Activated CD8-positive, alpha-beta memory T cell treated with anti-CD3 and anti-CD28 coated beads for 48 hours (primary cell): Measurements from ENCODE around the gene TES.

Experiments used
- DNase-seq, 3 experiments: peaks; one replicate each; pipeline ENCODE4 v3.0.0-alpha.2; 2020; ENCODE audit warnings: low read depth in 2 of 3, low spot score in 2 of 3

Gene TES

DNA sequence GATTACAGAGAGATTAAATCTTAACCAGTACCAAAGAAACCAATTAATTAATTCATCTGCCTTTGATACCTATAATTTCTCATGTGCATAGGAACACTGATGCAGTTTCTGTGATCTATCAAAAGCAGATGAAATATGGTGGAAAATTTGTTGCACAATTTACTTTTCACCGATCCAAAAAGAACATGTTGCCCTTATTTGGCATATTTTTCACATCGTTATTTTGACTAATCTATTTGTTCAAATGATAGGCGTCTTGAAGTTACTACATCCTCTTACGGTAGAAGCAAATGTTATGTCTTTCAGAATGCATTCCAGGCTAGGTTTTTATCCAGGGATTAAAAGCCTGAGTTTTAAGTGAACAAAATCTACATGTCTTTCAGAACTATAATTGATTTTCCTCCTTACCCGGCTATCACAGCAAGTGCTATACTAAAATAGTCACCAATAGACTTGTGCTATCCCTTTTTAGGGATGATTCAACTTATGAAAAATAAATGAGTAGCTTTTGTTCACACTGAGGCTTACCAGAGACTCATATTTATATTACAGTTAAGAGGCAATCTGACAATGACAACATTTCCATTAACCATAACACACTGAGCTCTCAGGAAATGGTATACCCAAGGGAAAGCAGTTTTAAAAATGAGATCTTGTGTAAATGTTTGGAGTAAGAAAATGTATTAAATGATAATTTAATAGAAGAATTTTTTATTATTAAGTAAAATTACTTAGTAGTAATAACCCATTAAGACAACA is 16.8 kb upstream of the TES start:
- no peak for DNase-seq

DNA sequence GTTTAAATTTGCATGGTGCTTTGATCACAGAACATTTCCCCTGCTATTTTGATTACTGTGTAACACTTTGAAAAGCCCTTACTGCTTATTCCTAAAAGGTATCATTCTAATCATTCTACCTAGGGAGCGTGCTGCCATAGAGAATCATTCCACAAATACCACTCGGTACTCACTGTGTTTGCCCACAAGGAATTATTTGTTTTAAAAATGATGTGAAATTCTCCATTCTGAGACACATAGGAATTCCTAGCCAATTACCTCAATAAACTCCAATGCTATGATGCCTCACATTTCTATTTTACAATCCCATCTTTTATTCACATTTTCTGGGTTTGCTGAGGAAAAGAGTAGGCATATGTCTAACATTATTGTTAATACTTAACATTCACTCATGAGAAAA is 16.2 kb upstream of the TES start:
- DNase-seq, result no peak

DNA sequence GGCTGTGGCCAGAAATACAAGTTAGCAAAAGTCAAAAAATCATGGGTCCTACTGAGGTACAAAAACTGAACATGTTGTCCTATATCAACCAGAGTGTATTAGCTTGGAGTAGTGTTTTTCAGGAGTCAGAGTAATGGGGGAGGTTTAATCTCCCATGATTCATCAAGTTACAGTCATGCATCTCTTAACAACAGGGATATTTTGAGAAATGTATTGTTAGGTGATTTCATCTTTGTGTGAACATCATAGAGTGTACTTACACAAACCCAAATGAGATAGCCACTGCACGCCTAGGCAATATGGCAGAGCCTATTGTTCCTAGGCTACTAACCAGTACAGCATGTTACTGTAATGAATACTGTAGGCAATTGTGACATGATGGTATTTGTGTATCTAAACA is 14.9 kb upstream of the TES start:
- DNase-seq, result no peak

DNA sequence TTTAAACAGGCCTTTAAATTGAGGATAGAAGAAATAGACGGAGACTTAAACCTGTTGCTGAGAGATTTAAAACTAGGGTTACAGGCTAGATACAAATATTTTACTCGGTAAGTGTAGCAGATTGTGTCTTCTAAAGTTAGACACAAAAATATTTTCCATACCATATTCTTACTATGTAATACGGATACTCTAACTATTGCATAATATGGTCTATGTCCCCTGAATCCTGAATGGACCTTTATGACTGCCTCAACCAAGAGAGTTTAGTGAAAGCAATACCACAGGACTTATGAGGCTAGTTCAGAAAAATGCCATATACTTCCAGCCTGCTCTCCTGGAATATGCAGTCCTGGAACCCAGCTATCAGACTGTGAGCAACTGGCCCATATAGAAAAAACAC is 13.4 kb upstream of the TES start:
- DNase-seq, result no peak

DNA sequence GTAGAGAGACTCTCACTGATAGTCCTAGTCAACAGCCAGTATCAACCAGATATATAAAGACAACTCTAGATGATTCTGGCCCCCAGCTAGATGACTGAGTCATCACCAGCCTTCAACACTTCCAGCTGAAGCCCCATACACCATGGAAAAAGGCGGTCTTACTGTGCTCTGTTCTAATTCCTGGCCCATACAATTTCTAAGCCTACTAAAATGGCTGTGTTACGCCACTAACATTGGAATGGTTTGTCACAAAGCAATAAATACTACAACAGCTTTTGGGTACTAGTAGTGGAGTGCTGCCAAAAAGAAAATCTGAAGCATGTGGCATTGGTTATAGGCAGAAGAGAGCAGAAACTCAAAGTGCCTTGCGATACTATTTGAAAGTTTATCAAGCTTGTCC is 13.0 kb upstream of the TES start:
- no peak for DNase-seq

DNA sequence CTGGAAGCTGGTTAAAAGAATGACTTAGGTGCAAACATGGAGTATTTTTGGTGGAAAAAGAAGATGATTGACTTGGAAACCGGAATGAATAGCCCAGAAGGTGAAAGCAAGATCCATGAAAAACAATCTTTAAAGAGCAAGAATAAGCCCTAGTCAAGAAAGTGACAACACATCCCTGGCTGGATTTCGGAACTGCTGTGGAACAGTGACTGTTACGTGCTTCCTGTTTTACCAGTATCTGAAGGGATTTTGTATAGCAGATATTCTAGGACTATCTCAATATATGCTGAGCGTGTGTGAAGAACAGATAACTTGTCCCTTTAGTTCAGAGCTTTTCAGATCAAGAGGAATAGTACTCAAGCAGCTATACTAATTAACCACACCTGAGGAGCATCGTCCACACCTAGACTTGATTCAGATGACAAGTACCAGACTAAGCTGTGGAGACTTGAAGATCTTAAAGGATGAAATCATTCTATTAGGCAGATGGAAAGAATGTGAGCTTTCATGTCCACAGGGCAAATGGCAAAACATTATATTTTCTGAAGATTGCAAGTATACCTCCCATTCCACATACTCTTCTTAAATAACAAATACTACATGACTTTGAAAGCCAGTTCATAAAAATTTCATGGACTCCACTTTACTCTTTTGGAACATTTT is 11.5 kb upstream of the TES start:
- no peak for DNase-seq

DNA sequence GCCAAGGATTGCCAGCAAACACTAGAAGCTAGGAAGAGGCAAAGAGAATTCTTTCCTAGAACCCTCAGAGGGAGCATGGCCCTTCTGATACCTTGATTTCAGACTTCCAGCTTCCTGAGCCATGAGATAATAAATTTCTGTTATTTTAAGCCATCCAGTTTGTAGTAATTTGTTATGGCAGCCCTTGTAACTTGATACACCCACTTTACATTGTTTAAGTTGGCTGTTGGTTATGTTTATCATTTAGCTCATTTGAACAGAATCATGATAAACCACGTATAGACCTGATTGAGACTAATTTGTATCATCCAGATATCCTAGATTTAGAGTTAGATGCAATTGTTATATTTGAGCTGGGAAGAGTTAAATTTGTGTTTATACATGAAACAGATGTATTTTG is 9.4 kb upstream of the TES start:
- no peak for DNase-seq

DNA sequence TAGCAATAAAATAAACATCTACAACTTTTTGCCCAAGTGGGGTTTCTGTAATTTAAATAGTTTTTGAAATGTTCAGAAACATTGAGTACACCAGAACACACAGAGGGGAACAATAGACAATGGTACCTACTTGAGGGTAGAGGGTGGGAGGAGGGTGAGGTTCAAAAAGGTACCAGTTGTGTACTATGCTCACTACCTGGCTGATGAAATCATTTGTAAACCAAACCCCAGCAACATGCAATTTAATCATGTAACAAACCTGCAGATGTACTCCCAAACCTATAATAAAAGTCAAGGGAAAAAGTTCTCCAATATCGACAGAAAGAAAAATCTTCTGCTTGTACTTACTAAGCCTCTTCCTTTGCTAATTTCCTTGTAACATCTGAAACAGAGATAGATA is 4.2 kb upstream of the TES start:
- DNase-seq, result no peak

DNA sequence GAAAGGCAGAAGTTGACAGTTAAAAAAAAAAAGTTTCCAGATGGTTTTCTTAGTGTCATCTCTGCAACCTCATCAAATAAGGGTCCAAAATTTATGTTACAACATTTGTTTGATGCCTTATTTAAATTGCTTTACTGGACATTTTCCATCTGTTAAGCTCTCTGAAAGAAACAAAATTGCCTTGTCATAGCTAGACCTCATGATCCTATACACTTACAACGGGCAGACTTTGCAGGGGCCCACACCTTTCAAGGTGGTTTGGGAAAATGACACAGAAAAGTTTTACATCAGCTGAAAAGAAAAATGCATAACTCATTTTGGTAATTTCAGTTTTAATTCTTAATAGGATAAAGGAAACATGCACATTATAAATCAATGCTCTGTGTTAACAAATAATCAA is 1.4 kb upstream of the TES start:
- no peak for DNase-seq

DNA sequence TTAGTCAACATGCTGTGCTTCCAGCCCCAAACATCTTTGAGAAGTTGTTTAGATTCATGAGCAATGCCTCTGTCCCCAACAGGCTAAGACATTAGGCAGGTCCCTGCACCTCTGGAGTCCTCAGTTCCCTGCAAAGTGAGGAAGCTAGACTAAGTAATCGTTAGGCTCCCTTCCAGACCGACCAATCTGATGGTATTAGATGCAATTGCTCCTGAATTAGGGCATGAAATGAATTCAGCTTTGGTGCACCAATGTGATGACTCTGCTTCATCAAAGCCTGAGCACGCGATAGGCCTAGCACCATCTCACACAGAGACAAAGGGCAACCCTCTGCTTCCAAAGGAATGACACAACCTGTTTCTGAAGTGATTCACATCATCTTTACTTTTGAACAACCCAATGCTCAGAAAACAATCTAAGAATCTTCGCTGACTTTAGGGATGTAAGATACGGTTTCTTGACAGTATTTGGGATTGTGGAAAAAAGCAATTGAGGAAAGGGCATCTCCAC is 723 bp upstream of the TES start:
- DNase-seq, result no peak

DNA sequence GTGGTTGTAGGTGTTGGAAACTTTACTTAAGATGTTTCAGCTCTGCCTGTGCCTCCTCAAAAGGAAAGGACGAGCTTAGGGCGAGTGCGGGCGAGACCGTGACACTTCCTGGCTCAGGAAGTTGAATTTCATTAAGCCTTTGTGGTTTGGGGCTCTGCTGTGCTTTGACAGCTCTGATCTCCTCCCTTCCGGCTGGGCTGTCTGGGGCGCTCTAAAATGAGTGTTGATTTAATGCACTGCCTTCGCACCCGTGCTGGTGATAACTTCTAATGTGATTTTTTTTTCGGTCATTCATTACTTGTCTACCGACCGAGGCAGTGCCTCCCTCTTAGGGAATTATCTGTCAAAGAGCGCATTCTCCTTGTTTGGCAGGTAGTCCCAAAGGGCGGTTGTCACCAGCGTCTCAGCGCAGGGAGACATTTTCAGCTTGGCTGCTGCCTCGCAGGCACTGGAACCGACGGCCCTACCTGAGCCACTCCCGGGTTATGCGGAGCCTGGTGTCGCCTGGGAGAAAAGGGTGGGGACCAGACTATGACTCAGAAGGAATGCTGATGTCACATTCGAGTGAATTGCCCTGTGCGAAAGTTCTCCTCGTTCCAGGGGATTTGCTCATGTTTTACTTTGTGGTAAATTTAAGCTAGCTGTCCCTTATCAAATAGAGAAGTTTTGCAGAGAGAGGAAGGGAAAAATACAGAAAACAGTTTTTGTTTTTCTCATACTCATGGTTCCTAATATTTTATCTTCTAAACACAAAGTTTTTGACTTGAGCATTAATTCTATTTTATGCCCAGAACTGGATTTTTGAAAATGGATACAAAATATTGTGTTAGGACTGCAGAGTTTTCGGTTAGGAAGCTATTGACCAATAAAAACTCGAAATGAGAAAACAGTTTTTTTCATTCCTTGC is 920 bp downstream of the TES start:
- peak; percentile 21 to 53 (median 43) for DNase-seq

DNA sequence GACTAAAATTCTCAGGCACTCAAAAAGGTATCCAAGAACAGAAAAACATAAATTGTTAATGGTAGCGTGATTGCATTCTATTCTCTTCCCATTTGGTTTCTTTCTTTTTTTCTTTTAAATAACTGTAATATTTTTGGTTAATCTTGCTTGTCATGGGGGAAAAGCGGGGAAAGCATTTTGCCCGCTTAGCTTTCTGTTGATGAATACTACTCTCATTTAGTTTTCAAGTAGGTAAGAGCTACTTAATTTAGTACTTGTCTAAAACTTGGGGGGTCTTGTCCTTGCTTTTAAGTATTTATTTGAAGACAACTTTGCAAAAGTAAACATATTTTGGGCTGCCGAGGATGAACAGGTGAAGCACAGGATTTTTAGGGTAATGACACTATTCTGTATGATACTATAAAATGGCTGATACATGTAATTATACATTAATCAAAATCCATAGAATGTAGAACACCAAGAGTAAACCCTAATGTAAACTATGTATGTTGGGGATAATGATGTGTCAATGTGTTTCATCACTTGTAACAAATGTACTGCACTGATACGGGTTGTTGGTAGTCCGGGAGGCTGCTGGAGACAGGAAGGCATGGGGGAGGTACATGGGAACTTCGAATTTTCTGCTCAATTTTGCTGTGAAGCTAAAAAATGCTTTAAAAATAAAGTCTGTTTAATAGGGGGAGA is 1.7 kb downstream of the TES start:
- DNase-seq, result no peak

DNA sequence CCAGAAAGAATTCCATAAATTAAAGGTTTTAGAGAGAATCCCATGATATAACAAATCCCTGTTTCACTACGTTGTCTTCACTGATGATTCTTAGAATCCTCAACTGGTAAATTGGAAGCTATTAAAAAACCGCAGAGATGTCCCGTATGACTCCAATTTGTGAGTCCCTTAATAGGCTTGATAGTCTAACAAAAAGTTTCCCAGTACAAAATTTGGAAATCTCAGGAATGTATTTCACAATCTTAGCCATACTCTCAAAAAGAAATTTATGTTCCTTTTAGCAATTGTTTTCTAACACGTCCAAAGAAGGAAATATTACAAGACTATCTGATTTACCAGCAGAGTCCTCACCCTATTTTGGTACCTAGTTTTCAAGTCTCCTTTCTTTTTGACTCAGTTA is 2.5 kb downstream of the TES start:
- no peak for DNase-seq

DNA sequence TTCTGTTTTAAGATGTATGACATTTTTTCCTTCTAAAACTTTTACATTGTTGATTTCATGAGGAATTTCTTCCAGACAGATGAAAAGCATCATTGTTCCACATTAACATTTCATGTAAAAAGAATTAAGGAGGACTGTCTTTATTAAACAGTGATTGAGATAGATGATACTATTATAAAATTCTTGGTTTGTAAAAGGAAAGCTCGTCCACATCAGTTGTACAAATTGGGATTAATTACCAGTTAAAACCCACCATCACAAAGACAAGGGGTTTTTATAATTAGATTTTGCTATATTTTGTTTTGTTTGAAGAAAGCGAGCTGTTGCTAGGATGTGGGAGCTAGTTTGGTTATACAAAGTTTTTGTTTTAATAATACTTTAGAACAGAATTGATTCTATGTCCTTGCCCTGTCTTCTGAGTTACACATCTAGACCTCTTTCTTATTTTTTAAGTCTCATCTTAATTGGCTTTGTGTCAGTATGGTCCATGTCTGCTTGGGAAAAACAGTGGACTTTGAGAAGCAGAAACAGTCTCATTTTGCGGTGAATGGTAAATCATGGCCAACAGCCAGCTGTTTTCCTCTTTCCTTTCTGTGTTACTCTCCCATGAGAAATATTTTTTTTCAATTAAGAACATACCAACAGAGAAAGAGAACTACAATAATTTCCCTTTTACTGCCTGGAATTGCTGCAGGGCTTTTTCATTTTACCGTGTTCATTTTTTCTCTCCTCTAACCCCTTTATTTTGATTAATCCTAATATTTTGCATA is 3.2 kb downstream of the TES start:
- DNase-seq, result no peak

DNA sequence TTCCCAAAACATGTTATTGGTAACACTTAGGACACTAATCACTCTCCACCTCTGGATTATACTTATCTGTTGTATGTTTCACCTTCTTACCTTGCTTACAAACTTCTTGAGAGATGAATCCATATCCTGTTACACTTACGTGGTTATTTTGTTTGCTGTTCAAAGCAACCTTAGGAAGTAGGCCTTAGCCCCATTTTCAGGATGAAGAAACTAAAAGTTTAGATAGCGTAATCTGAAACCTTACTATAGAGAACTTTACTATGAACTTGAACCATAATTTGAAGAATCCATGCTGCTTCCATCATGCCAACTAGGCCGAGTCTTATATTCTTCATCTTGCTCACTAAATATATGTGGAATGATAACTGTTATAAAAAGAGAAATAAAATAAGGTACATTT is 4.6 kb downstream of the TES start:
- DNase-seq, result no peak

DNA sequence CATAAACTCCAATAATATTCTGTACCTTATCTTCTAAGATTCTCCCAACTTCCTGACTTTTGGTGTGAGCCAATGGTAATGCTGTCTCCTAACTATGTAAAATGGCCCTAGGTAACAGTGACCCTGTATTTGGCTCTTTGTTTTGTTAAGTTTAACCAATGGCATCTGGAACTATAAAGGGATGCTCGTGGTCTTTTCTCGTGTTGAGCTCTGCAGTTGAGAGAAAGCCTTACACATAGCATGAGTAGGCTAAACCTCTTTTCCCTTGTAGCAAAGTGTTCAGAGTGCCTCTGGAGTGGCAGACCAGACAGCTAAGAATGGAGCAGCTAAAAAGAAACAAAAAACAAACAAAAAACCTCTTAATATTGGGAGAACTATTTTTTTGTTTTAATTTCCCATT is 5.2 kb downstream of the TES start:
- DNase-seq, result no peak

DNA sequence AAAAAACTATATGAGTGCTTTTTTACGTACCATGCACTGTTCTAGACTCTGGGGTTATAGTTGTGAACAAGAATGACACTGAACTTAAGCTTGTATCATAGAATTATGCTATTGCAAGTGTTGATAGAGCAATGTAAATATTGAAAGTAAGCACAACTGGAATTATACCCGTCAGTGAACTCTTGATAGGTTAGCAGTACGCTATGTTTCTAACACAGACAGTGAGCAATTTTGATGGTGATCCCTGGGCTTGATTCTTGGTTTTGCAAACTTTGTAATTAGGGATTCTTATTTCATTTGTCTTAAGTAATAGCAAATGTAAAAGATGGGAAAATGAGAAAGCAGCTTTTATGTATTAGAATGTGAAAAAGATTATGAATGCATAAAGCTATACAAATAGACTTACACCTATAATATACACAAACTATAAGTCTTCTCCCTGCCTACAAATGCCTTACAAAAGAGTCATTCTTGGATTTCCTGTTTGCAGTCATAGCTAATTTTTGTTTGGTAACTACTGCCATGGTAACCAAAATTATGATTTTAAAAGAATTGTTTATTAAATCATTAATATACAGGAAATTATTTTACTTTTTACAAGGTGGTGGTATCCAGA is 6.7 kb downstream of the TES start:
- DNase-seq, result no peak

DNA sequence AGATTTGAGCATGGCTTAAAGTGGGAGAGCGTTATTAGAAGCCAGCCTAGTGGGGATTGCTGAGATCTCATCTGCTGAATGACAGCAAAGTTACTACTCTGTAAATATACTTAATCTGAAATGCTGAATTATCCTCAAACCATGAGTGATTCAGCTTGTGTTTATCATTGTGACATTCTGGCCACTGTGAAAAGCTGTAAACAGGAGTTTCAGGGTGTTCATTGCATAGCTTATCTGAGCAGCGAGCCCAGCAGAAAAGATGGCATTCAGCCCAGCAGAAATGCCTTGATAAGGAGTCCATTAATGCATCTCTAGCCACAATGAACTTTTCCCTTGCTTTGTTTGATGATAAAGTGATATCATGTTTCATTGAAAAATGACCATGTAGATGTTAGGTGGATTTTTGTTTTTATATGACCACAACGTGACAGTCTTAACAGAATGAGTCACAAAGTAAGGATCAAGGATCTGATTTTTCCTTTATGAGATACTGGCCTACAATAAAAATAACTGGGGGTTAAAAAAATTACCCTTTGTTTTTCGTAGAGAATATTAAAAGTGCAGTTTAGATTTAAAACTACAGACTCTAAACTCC is 7.8 kb downstream of the TES start:
- no peak for DNase-seq

DNA sequence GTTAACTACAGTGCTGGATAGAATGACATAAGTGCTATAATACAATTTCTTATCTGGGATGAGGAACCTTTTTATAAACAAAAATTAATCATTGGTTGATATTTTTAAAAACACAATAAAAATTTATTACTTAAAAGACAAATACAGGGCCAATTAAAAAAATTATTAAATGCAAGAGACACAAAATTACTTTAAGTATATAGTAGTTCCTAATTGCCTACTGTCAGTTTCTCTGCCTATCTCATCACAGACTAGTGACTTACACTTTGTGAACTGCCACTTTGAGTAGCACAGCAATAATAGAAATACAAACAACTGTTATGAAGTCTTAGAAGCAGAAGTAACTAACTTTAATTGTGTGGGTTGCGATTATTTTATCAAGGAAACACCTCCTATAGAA is 8.4 kb downstream of the TES start:
- no peak for DNase-seq

DNA sequence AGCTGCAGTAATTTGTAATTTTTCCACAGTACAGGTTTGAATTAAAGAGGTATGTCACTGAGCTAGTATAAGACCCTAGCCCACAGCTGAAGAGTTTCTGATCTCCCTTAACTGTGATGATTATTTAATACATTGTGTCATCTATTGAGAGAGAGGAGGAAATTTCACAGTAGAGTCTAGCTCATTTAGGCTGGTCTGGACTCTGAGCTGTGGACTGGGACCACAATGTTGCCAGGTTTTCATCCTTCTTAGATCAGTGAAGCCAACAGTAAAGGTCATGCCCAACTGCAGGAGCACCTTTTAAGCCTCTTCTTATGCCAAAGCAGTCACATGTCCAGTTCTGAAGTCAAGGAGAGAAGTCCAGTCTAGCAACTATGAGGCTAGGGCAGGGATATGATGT is 8.9 kb downstream of the TES start:
- no peak for DNase-seq
